IMR-90 (cell line): ENCODE results near the gene MS4A4E. TPM values are rescaled to one million over a fixed set of nuclear protein-coding genes. Genes with fewer than 3 reads are reported as not detected.

Experiments
- ATAC-seq: fragments of 200-7000 bp; cut with Tn5 transposase; 2 replicates; pipeline ENCODE4 v1.9.1; 2020; ENCODE audit warnings: low read depth, mild to moderate bottlenecking, moderate library complexity
- BruUV-seq: library from RNA; stranded (reverse); fragments of 400-500 nt; replicated peaks from 2 replicates; lab custom pipeline; 2021; lab: Mats Ljungman, UMichigan
- CTCF ChIA-PET: fragments of 300-600 bp; formaldehyde crosslinking; extraction: SDS; loops from one replicate; lab custom pipeline; 2021; ENCODE audit warnings: antibody characterized with exemption; lab: Yijun Ruan, JAX
- POLR2A ChIA-PET: fragments of 300-600 bp; sonication (Branson Sonifier 250); formaldehyde crosslinking; loops from one replicate; lab custom pipeline; 2022; ENCODE audit warnings: antibody characterized with exemption; ENCODE audit not compliant: unreplicated experiment; lab: Charles Lee
- DNase-seq: peaks from one replicate; pipeline ENCODE4 v3.0.0; 2013
- H2AFZ ChIP-seq: replicated peaks from 2 replicates; pipeline ENCODE3; 2013; ENCODE audit warnings: low read length, mild to moderate bottlenecking; ENCODE audit not compliant: poor library complexity
- H2AK5ac ChIP-seq: 2 replicates; pipeline ENCODE4 v1.6.1; 2013; ENCODE audit warnings: low read depth, low read length, inconsistent platforms
- H2AK9ac ChIP-seq: replicated peaks from 2 replicates; pipeline ENCODE3; 2013; ENCODE audit warnings: mild to moderate bottlenecking, low read depth, low read length, moderate library complexity; ENCODE audit not compliant: poor library complexity
- H2BK120ac ChIP-seq: 2 replicates; pipeline ENCODE4 v1.6.1; 2013; ENCODE audit warnings: low read depth, low read length, inconsistent platforms
- H2BK15ac ChIP-seq: 3 replicates; pipeline ENCODE4 v1.6.1; 2013; ENCODE audit warnings: low read depth, low read length, inconsistent platforms
- H2BK20ac ChIP-seq: 2 replicates; pipeline ENCODE4 v1.6.1; 2013; ENCODE audit warnings: low read depth, mild to moderate bottlenecking, inconsistent platforms, low read length, moderate library complexity
- H2BK5ac ChIP-seq: 2 replicates; pipeline ENCODE4 v1.6.1; 2013; ENCODE audit warnings: mild to moderate bottlenecking, low read depth, low read length, inconsistent platforms; ENCODE audit not compliant: poor library complexity, severe bottlenecking
- H3K14ac ChIP-seq: replicated peaks from 2 replicates; pipeline ENCODE4 v1.6.1; 2013; ENCODE audit warnings: low read depth, low read length, inconsistent platforms
- H3K18ac ChIP-seq: 2 replicates; pipeline ENCODE4 v1.6.1; 2013; ENCODE audit warnings: low read depth, low read length, control low read depth
- H3K23ac ChIP-seq: 2 replicates; pipeline ENCODE4 v1.6.1; 2013; ENCODE audit warnings: low read depth, low read length, inconsistent platforms
- H3K27ac ChIP-seq: 2 replicates; pipeline ENCODE4 v1.5.1; 2013; ENCODE audit warnings: mild to moderate bottlenecking, control low read depth, low read length; ENCODE audit not compliant: insufficient read depth
- H3K27me3 ChIP-seq: 2 replicates; pipeline ENCODE4 v1.6.1; 2013; ENCODE audit warnings: low read length; ENCODE audit not compliant: control insufficient read depth, insufficient read depth
- H3K36me3 ChIP-seq: 2 replicates; pipeline ENCODE4 v1.6.1; 2013; ENCODE audit warnings: low read length, mixed read lengths; ENCODE audit not compliant: control insufficient read depth, insufficient read depth
- H3K4ac ChIP-seq: 2 replicates; pipeline ENCODE4 v1.6.1; 2013; ENCODE audit warnings: low read depth, low read length, inconsistent platforms
- H3K4me1 ChIP-seq: 2 replicates; pipeline ENCODE4 v1.6.1; 2013; ENCODE audit warnings: low read length, mixed read lengths; ENCODE audit not compliant: control insufficient read depth, insufficient read depth
- H3K4me2 ChIP-seq: 2 replicates; pipeline ENCODE4 v1.6.1; 2013; ENCODE audit warnings: low read depth, mild to moderate bottlenecking, control low read depth, low read length, moderate library complexity
- H3K4me3 ChIP-seq: 2 replicates; pipeline ENCODE4 v1.5.1; 2013; ENCODE audit warnings: low read depth, mild to moderate bottlenecking, control low read depth, low read length, moderate library complexity; ENCODE audit not compliant: insufficient read depth
- H3K56ac ChIP-seq: 2 replicates; pipeline ENCODE4 v1.6.1; 2013; ENCODE audit warnings: low read length, inconsistent platforms; ENCODE audit not compliant: insufficient read depth; ENCODE audit errors: extremely low read depth
- H3K79me1 ChIP-seq, 2 experiments: 2 replicates each; pipeline ENCODE4 v1.6.1; 2013; ENCODE audit warnings: low read length in 2 of 2, inconsistent platforms in 1 of 2, low read depth in 1 of 2
- H3K9ac ChIP-seq: 2 replicates; pipeline ENCODE4 v1.6.1; 2013; ENCODE audit warnings: low read depth, low read length, control low read depth
- H3K9me1 ChIP-seq: 2 replicates; pipeline ENCODE4 v1.6.1; 2013; ENCODE audit warnings: low read length, inconsistent platforms; ENCODE audit not compliant: insufficient read depth
- H3K9me3 ChIP-seq: 2 replicates; pipeline ENCODE4 v1.6.1; 2013; ENCODE audit warnings: low read length; ENCODE audit not compliant: control insufficient read depth, insufficient read depth
- H4K20me1 ChIP-seq: 2 replicates; pipeline ENCODE4 v1.6.1; 2013; ENCODE audit warnings: low read length, inconsistent platforms; ENCODE audit not compliant: insufficient read depth
- H4K5ac ChIP-seq: 2 replicates; pipeline ENCODE4 v1.6.1; 2013; ENCODE audit warnings: mild to moderate bottlenecking, low read depth, low read length, control low read depth
- H4K8ac ChIP-seq, 2 experiments: 2 replicates each; pipeline ENCODE4 v1.6.1; 2013; ENCODE audit warnings: low read depth in 2 of 2, low read length in 2 of 2, control low read depth in 1 of 2, inconsistent platforms in 1 of 2
- H4K91ac ChIP-seq: 2 replicates; pipeline ENCODE4 v1.6.1; 2013; ENCODE audit warnings: low read depth, low read length, inconsistent platforms; ENCODE audit not compliant: insufficient read depth
- BHLHE40 ChIP-seq: fragments of 150-350 bp; IDR thresholded peaks from 2 replicates; pipeline ENCODE4 v1.6.1; 2016; ENCODE audit warnings: mild to moderate bottlenecking, low read depth, low read length
- CEBPB ChIP-seq: IDR thresholded peaks from 2 replicates; pipeline ENCODE4 v1.6.1; 2012; ENCODE audit warnings: low read depth, low read length, improper control_type of control experiment
- CHD1 ChIP-seq: IDR thresholded peaks from 2 replicates; pipeline ENCODE4 v1.6.1; 2012; ENCODE audit warnings: low read depth, low read length, improper control_type of control experiment
- FOS ChIP-seq: fragments of 150-350 bp; IDR thresholded peaks from 2 replicates; pipeline ENCODE4 v1.6.1; 2016; ENCODE audit warnings: low read depth, low read length
- MAFK ChIP-seq: IDR thresholded peaks from 2 replicates; pipeline ENCODE4 v1.6.1; 2012; ENCODE audit warnings: low read depth, low read length, improper control_type of control experiment
- MAZ ChIP-seq: IDR thresholded peaks from 2 replicates; pipeline ENCODE4 v1.6.1; 2012; ENCODE audit warnings: low read depth, mild to moderate bottlenecking, low read length, improper control_type of control experiment, moderate library complexity, borderline replicate concordance
- MXI1 ChIP-seq: IDR thresholded peaks from 2 replicates; pipeline ENCODE4 v1.6.1; 2012; ENCODE audit warnings: low read depth, mild to moderate bottlenecking, low read length, moderate library complexity, borderline replicate concordance
- NFE2L2 ChIP-seq: fragments of 150-350 bp; IDR thresholded peaks from 2 replicates; pipeline ENCODE4 v1.6.1; 2016; ENCODE audit warnings: low read depth, mild to moderate bottlenecking, low read length
- POLR2A ChIP-seq: IDR thresholded peaks from 2 replicates; pipeline ENCODE4 v1.6.1; 2012; ENCODE audit warnings: mild to moderate bottlenecking, low read depth, low read length
- RAD21 ChIP-seq: IDR thresholded peaks from 2 replicates; pipeline ENCODE4 v1.6.1; 2012; ENCODE audit warnings: low read length, improper control_type of control experiment
- RCOR1 ChIP-seq: IDR thresholded peaks from 2 replicates; pipeline ENCODE4 v1.6.1; 2012; ENCODE audit warnings: mild to moderate bottlenecking, low read length, improper control_type of control experiment; ENCODE audit not compliant: insufficient replicate concordance
- RFX5 ChIP-seq: IDR thresholded peaks from 2 replicates; pipeline ENCODE4 v1.8.0; 2012; ENCODE audit warnings: low read depth, mild to moderate bottlenecking, low read length, moderate library complexity
- SMC3 ChIP-seq: fragments of 150-350 bp; IDR thresholded peaks from 2 replicates; pipeline ENCODE4 v1.6.1; 2016; ENCODE audit warnings: low read depth, mild to moderate bottlenecking, antibody characterized with exemption, low read length, moderate library complexity
- WGBS, 2 experiments: methylation state at CpG; one replicate each; pipeline versions ENCODE4 v1.1.5 to v1.1.7; 2013; ENCODE audit warnings: missing lambda C conversion rate in 2 of 2; ENCODE audit not compliant: insufficient read length in 1 of 2; ENCODE audit errors: extremely low coverage in 2 of 2; 5-methylcytosine and 5-hydroxymethylcytosine counted together
- dilution Hi-C: fragments of 300-500 bp; cut with HindIII; formaldehyde crosslinking; loops from one replicate; pipeline ENCODE4 v1.14.3; 2018; ENCODE audit warnings: low sequenced_read_pairs; ENCODE audit not compliant: unreplicated experiment
- in situ Hi-C: fragments of 300-500 bp; cut with MboI; formaldehyde crosslinking; loops from 3 replicates; pipeline ENCODE4 v1.14.3; 2019; ENCODE audit warnings: low sequenced_read_pairs, inconsistent platforms, mixed read lengths
- intact Hi-C: fragments of 100-400 bp; cut with micrococcal nuclease; formaldehyde crosslinking; loops from 2 replicates; pipeline ENCODE4 v1.10.0; 2022
- polyA plus RNA-seq, 3 experiments: library from polyadenylated mRNA; depleted of rRNA; stranded (reverse); fragments of >200 nt; gene quantifications; 2 replicates each; pipeline ENCODE4 v1.2.3, GENCODE V29; 2012; ENCODE audit warnings: low replicate concordance in 1 of 3
- total RNA-seq: library from RNA; depleted of rRNA; stranded (reverse); fragments of >200 nt; gene quantifications from 2 replicates; pipeline ENCODE4 v1.2.3, GENCODE V29; 2012
- TF ChIP-seq, protein P1 (sequence below): fragments of 150-350 bp; IDR thresholded peaks from 2 replicates; pipeline ENCODE4 v1.6.1; 2016; ENCODE audit warnings: low read depth, mild to moderate bottlenecking, low read length, moderate library complexity, borderline replicate concordance
- TF ChIP-seq, protein P2 (sequence below): fragments of 150-350 bp; IDR thresholded peaks from 2 replicates; pipeline ENCODE4 v1.6.1; 2017; ENCODE audit warnings: mild to moderate bottlenecking, antibody characterized with exemption, low read length, low read depth
- TF ChIP-seq, protein P3 (sequence below): conservative IDR thresholded peaks from 2 replicates; pipeline ENCODE4 v1.5.1; 2012; ENCODE audit warnings: mild to moderate bottlenecking, low read depth, low read length, improper control_type of control experiment

The MS4A4E gene
- total and polyA plus RNA-seq, 2 of the 4 experiments (the other 2 are of a cell fraction): not detected

DNA sequence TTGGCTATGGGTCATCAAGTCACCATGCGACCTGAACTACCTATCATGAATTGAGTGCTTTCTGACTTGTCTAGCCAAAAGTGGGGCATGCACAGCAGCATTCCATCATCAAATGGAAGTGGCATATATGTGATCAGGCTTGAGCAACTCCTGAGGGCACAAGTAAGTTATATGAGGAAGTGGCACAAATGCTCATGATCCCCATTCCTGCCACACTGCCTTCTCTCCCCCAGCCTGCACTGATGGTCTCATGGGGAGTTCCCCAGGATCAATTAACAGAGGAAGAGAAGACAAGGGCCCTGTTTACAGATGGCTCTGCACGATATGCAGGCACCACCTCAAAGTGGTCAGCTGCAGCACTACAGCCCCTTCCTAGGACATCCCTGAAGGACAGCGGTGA, 21.8 kb downstream of the MS4A4E start:
- in situ Hi-C loops (no loop called here), dilution Hi-C loops (no loop called here), intact Hi-C loops (no loop called here)
- Histone ChIP-seq H3K9ac (no peak overlapping the region), H3K27ac (no peak overlapping the region), H4K20me1 (no peaks in the 10 kb centered on the region), H3K79me1 (no peaks in the 10 kb centered on the region), H3K4me3 (no peak overlapping the region), H3K4me2 (no peak overlapping the region), H3K14ac (no peak overlapping the region), H2BK5ac (no peak overlapping the region), H2BK15ac (no peak overlapping the region), H2AK9ac (no peak overlapping the region), H2AFZ (no peak overlapping the region), H3K27me3 (no peaks in the 10 kb centered on the region), H3K4me1 (no peaks in the 10 kb centered on the region), H3K56ac (no peak overlapping the region), H3K23ac (no peak overlapping the region), H4K5ac (no peak overlapping the region), H3K18ac (no peak overlapping the region), H2BK120ac (no peak overlapping the region), H3K9me1 (no peaks in the 10 kb centered on the region), H3K36me3 (no peaks in the 10 kb centered on the region), H4K8ac (no peak overlapping the region), H3K4ac (no peak overlapping the region), H3K9me3 (no peaks in the 10 kb centered on the region; the same call in 1 of the 2 replicates), H2BK20ac (no peak overlapping the region), H2AK5ac (no peak overlapping the region), H4K91ac (no peak overlapping the region)
- CTCF ChIA-PET: no interaction called here
- DNase-seq: no peak
- BruUV-seq: no TSS peak
- WGBS, 2 experiments: no CpG with 5 or more reads among the region's 3 CpGs
- ATAC-seq: no peak
- TF ChIP-seq, protein P1, sequence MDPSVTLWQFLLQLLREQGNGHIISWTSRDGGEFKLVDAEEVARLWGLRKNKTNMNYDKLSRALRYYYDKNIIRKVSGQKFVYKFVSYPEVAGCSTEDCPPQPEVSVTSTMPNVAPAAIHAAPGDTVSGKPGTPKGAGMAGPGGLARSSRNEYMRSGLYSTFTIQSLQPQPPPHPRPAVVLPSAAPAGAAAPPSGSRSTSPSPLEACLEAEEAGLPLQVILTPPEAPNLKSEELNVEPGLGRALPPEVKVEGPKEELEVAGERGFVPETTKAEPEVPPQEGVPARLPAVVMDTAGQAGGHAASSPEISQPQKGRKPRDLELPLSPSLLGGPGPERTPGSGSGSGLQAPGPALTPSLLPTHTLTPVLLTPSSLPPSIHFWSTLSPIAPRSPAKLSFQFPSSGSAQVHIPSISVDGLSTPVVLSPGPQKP: no peak
- no peak for TF ChIP-seq MAZ
- TF ChIP-seq POLR2A: no peak
- TF ChIP-seq RCOR1: no peak
- TF ChIP-seq CHD1: no peak
- TF ChIP-seq MXI1: no peak
- no peak for TF ChIP-seq RAD21
- TF ChIP-seq SMC3: no peak
- no peak for TF ChIP-seq MAFK
- TF ChIP-seq NFE2L2: no peak
- TF ChIP-seq, protein P2, sequence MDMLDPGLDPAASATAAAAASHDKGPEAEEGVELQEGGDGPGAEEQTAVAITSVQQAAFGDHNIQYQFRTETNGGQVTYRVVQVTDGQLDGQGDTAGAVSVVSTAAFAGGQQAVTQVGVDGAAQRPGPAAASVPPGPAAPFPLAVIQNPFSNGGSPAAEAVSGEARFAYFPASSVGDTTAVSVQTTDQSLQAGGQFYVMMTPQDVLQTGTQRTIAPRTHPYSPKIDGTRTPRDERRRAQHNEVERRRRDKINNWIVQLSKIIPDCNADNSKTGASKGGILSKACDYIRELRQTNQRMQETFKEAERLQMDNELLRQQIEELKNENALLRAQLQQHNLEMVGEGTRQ: no peak
- TF ChIP-seq BHLHE40: no peak
- TF ChIP-seq, protein P3, sequence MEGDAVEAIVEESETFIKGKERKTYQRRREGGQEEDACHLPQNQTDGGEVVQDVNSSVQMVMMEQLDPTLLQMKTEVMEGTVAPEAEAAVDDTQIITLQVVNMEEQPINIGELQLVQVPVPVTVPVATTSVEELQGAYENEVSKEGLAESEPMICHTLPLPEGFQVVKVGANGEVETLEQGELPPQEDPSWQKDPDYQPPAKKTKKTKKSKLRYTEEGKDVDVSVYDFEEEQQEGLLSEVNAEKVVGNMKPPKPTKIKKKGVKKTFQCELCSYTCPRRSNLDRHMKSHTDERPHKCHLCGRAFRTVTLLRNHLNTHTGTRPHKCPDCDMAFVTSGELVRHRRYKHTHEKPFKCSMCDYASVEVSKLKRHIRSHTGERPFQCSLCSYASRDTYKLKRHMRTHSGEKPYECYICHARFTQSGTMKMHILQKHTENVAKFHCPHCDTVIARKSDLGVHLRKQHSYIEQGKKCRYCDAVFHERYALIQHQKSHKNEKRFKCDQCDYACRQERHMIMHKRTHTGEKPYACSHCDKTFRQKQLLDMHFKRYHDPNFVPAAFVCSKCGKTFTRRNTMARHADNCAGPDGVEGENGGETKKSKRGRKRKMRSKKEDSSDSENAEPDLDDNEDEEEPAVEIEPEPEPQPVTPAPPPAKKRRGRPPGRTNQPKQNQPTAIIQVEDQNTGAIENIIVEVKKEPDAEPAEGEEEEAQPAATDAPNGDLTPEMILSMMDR: no peak
- no peak for TF ChIP-seq FOS
- no peak for TF ChIP-seq CEBPB
- TF ChIP-seq RFX5: no peak
- POLR2A ChIA-PET: no interaction called here
